Testis (tissue), 3 donors: Measurements from ENCODE around the gene FAM13B. TPM values are rescaled to one million over a fixed set of nuclear protein-coding genes. Genes with fewer than 3 reads are reported as not detected.

Source experiments
- DNase-seq: peaks from one replicate; pipeline ENCODE4 v3.0.0-alpha.2; 2019
- H3K27ac ChIP-seq, 2 donors: fragments of 200-600 bp; sonication (generic); one replicate each; pipeline ENCODE4 v1.5.1; 2019
- H3K27me3 ChIP-seq: fragments of 200-600 bp; sonication (generic); one replicate; pipeline ENCODE4 v1.5.1; 2019
- H3K36me3 ChIP-seq: fragments of 200-600 bp; sonication (generic); one replicate; pipeline ENCODE4 v1.5.1; 2017; ENCODE audit warnings: low read depth; ENCODE audit errors: missing control alignments
- H3K4me1 ChIP-seq: fragments of 200-600 bp; sonication (generic); one replicate; pipeline ENCODE4 v1.5.1; 2019
- H3K4me3 ChIP-seq, 2 donors: fragments of 200-600 bp; sonication (generic); one replicate each; pipeline ENCODE4 v1.5.1; 2017 to 2019
- H3K9me3 ChIP-seq: fragments of 200-600 bp; sonication (generic); one replicate; pipeline ENCODE4 v1.5.1; 2017
- CTCF ChIP-seq, 3 experiments: fragments of 450-650 bp in 2 of 3; fragments of 200-600 bp in 1 of 3; sonication (generic) in 1 of 3; IDR thresholded peaks; one replicate each; pipeline ENCODE4 v1.5.1; 2016 to 2019; ENCODE audit warnings: antibody characterized with exemption in 3 of 3, mild to moderate bottlenecking in 2 of 3, moderate library complexity in 1 of 3
- POLR2A ChIP-seq: fragments of 450-650 bp; IDR thresholded peaks from one replicate; pipeline ENCODE4 v1.6.1; 2017; ENCODE audit warnings: antibody characterized with exemption, mild to moderate bottlenecking, moderate library complexity
- WGBS, 2 donors: methylation state at CpG; one replicate each; pipeline ENCODE4 v1.1.5; 2018; 5-methylcytosine and 5-hydroxymethylcytosine counted together
- intact Hi-C: fragments of 100-400 bp; cut with DNase I; formaldehyde crosslinking; loops from one replicate; pipeline ENCODE4 v1.15.1; 2023; ENCODE audit warnings: low total_unique reads
- polyA plus RNA-seq: library from polyadenylated mRNA; stranded (reverse); fragments of 350-450 nt; fragmentation: Illumina TruSeq; extraction: RNeasy Lipid Tissue Mini Kit (QIAGEN cat#74804); gene quantifications from one replicate; pipeline ENCODE4 v1.2.3, GENCODE V29; 2014; ENCODE audit warnings: low read depth, low replicate concordance; ENCODE audit not compliant: insufficient read depth
- total RNA-seq, 2 donors: library from RNA; depleted of rRNA; stranded (reverse); fragments of >200 nt; gene quantifications; one replicate each; pipeline ENCODE4 v1.2.3, GENCODE V29; 2016

Gene FAM13B
- total and polyA plus RNA-seq, 3 donors from 2014 or later: 56.5 to 134 (median 125) TPM

GRCh38 chr5:137902408-137903133 lies 130.3 kb downstream of the FAM13B start:
- no peak overlapping the region for H3K27ac ChIP-seq
- intact Hi-C loops: no loop called here
- no peaks in the 10 kb centered on the region for H3K36me3 ChIP-seq
- no peaks in the 10 kb centered on the region for H3K9me3 ChIP-seq
- H3K4me3 ChIP-seq: no peak overlapping the region
- H3K4me1 ChIP-seq: peaks cover 13% of the 10 kb centered on the region
- TF ChIP-seq CTCF (IDR thresholded peaks at IDR 0.05) (no peak), POLR2A (no peak)
- WGBS, 2 donors: 89 to 97% methylated on average over 1 of the region's 1 CpG
- DNase-seq: no peak
- H3K27me3 ChIP-seq: no peaks in the 10 kb centered on the region

GRCh38 chr5:137901011-137901817 lies 131.7 kb downstream of the FAM13B start:
- intact Hi-C loops: no loop called here
- no peaks in the 10 kb centered on the region for H3K36me3 ChIP-seq
- no peak for DNase-seq
- H3K4me3 ChIP-seq: no peak overlapping the region
- no peaks in the 10 kb centered on the region for H3K27me3 ChIP-seq
- WGBS, 2 donors: 62 to 65% methylated on average over 5 of the region's 5 CpGs
- TF ChIP-seq CTCF (IDR thresholded peaks at IDR 0.05): no peak
- TF ChIP-seq POLR2A: no peak
- H3K9me3 ChIP-seq: no peaks in the 10 kb centered on the region
- H3K27ac ChIP-seq: peak overlapping the region; percentile 21 to 36
- H3K4me1 ChIP-seq: peaks cover 13% of the 10 kb centered on the region

DNA sequence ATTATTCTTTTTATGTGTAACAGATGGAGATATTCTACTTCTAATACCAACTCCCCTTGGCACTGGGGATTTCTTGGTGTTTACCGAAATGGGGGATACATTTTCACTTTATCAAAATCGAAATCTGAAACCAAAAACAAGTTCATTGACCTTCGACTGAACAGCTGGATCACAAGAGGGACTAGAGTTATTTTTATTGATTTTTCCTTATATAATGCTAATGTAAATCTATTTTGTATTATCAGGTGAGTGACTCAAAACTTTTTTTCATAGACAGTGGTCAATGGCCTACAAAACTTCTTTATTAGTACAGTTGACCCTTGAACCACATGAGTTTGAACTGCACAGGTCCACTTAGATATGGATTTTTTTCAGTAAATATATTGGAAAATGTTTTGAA lies 133.4 kb downstream of the FAM13B start:
- no peak overlapping the region for H3K27ac ChIP-seq
- H3K4me1 ChIP-seq: peaks cover 13% of the 10 kb centered on the region
- no peak overlapping the region for H3K4me3 ChIP-seq
- no peak for DNase-seq
- no peaks in the 10 kb centered on the region for H3K36me3 ChIP-seq
- 86 to 89% methylated on average over 3 of the region's 3 CpGs for WGBS, 2 donors
- TF ChIP-seq POLR2A: no peak
- no peak for TF ChIP-seq CTCF (IDR thresholded peaks at IDR 0.05)
- H3K9me3 ChIP-seq: no peaks in the 10 kb centered on the region
- intact Hi-C loops: no loop called here
- no peaks in the 10 kb centered on the region for H3K27me3 ChIP-seq

GRCh38 chr5:137896560-137896959 lies 136.3 kb downstream of the FAM13B start:
- 95 to 96% methylated on average over 3 of the region's 3 CpGs for WGBS, 2 donors
- H3K27me3 ChIP-seq: no peaks in the 10 kb centered on the region
- intact Hi-C loops: no loop called here

More at GRCh38 chr5:137896560-137896959, 136.3 kb downstream of the FAM13B start:
- no peaks in the 10 kb centered on the region for H3K36me3 ChIP-seq
- DNase-seq: no peak
- H3K4me3 ChIP-seq: no peak overlapping the region
- no peaks in the 10 kb centered on the region for H3K9me3 ChIP-seq
- no peak overlapping the region for H3K27ac ChIP-seq
- TF ChIP-seq CTCF (IDR thresholded peaks at IDR 0.05): no peak
- TF ChIP-seq POLR2A: no peak
- H3K4me1 ChIP-seq: peaks cover 12% of the 10 kb centered on the region
